ENCODE data around the gene PARP11. TPM values are rescaled to one million over a fixed set of nuclear protein-coding genes. Genes with fewer than 3 reads are reported as not detected.
"Not testable (repeated sequence)": the region's sequence is repeated elsewhere in the genome, so short reads cannot be mapped to it uniquely, and the experiment has no call there.

Gene PARP11
- total RNA-seq, 1 donor from 2014 or later, result 20.7 TPM

GRCh38 chr12:3882896-3883564, 9.8 kb upstream of the PARP11 start:
- no peak for DNase-seq (ENCODE audit: low spot score)

GRCh38 chr12:3882406-3882805, 9.2 kb upstream of the PARP11 start:
- no peak for DNase-seq (ENCODE audit: low spot score)

- no peak for DNase-seq (ENCODE audit: low spot score)
These were observed 8.2 kb upstream of the PARP11 start for GRCh38 chr12:3881281-3881950.

- DNase-seq (ENCODE audit: low spot score), result no peak
These were observed 6.6 kb upstream of the PARP11 start for GRCh38 chr12:3879846-3880245.

- DNase-seq (ENCODE audit: low spot score), result no peak
These were observed 1.8 kb downstream of the PARP11 start for GRCh38 chr12:3871356-3871755.

GRCh38 chr12:3869865-3870264, 3.3 kb downstream of the PARP11 start:
- DNase-seq (ENCODE audit: low spot score), result no peak

- no peak for DNase-seq (ENCODE audit: low spot score)
These were observed 3.8 kb downstream of the PARP11 start for GRCh38 chr12:3869433-3869832.

- no peak for DNase-seq (ENCODE audit: low spot score)
These were observed 9.4 kb downstream of the PARP11 start for GRCh38 chr12:3863756-3864155.

- DNase-seq (ENCODE audit: low spot score), result no peak
These were observed 30.7 kb downstream of the PARP11 start for GRCh38 chr12:3842517-3842916.

GRCh38 chr12:3841783-3842182, 31.4 kb downstream of the PARP11 start:
- DNase-seq (ENCODE audit: low spot score), result no peak

- DNase-seq (ENCODE audit: low spot score), result not testable (repeated sequence)
These were observed 32.4 kb downstream of the PARP11 start for GRCh38 chr12:3840833-3841232.

- DNase-seq (ENCODE audit: low spot score), result not testable (repeated sequence)
These were observed 33.5 kb downstream of the PARP11 start for GRCh38 chr12:3839745-3840144.

- DNase-seq (ENCODE audit: low spot score), result not testable (repeated sequence)
These were observed 34.3 kb downstream of the PARP11 start for GRCh38 chr12:3838701-3839548.

- DNase-seq (ENCODE audit: low spot score), result no peak
These were observed 35.1 kb downstream of the PARP11 start for GRCh38 chr12:3838076-3838475.

- DNase-seq (ENCODE audit: low spot score), result no peak
These were observed 36.1 kb downstream of the PARP11 start for GRCh38 chr12:3837049-3837448.

GRCh38 chr12:3836641-3837040, 36.6 kb downstream of the PARP11 start:
- no peak for DNase-seq (ENCODE audit: low spot score)

GRCh38 chr12:3835914-3836313, 37.3 kb downstream of the PARP11 start:
- DNase-seq (ENCODE audit: low spot score), result no peak

- DNase-seq (ENCODE audit: low spot score), result no peak
These were observed 38.4 kb downstream of the PARP11 start for GRCh38 chr12:3834774-3835173.

GRCh38 chr12:3833670-3834310, 39.4 kb downstream of the PARP11 start:
- no peak for DNase-seq (ENCODE audit: low spot score)

- DNase-seq (ENCODE audit: low spot score), result no peak
These were observed 40.5 kb downstream of the PARP11 start for GRCh38 chr12:3832738-3833137.

GRCh38 chr12:3828888-3829287, 44.3 kb downstream of the PARP11 start:
- no peak for DNase-seq (ENCODE audit: low spot score)

All from ureter (tissue), 1 donor.